HG02840 (cell line): ENCODE data around the gene SLC30A3.

ENCODE experiments used
- ATAC-seq: cut with Tn5 transposase; IDR thresholded peaks from one replicate; pipeline ENCODE4 v1.9.1; 2021; ENCODE audit warnings: mild to moderate bottlenecking, moderate library complexity, moderate number of reproducible peaks; ENCODE audit not compliant: unreplicated experiment, low FRiP score

Gene SLC30A3

GRCh38 chr2:27261926-27262298 lies 935 bp downstream of the SLC30A3 start:
- no peak for ATAC-seq

- no peak for ATAC-seq
These were observed 1.5 kb downstream of the SLC30A3 start for GRCh38 chr2:27261241-27261925.

- no peak for ATAC-seq
These were observed 4.8 kb downstream of the SLC30A3 start for GRCh38 chr2:27258051-27258450.

- ATAC-seq: no peak
These were observed 5.9 kb downstream of the SLC30A3 start for GRCh38 chr2:27256855-27257454.

- ATAC-seq: no peak
These were observed 7.2 kb downstream of the SLC30A3 start for GRCh38 chr2:27255660-27256059.

GRCh38 chr2:27255187-27255586 lies 7.7 kb downstream of the SLC30A3 start:
- ATAC-seq: no peak

GRCh38 chr2:27251766-27252165 lies 11.1 kb downstream of the SLC30A3 start:
- ATAC-seq: no peak

- no peak for ATAC-seq
These were observed 12.0 kb downstream of the SLC30A3 start for GRCh38 chr2:27250652-27251379.

GRCh38 chr2:27249891-27250651 lies 12.8 kb downstream of the SLC30A3 start:
- no peak for ATAC-seq

- ATAC-seq: no peak
These were observed 13.5 kb downstream of the SLC30A3 start for GRCh38 chr2:27249159-27249890.

GRCh38 chr2:27247893-27248292 lies 15.0 kb downstream of the SLC30A3 start:
- ATAC-seq: no peak

- ATAC-seq: no peak
These were observed 17.2 kb downstream of the SLC30A3 start for GRCh38 chr2:27245626-27246025.

GRCh38 chr2:27245116-27245515 lies 17.7 kb downstream of the SLC30A3 start:
- no peak for ATAC-seq

GRCh38 chr2:27243391-27244130 lies 19.3 kb downstream of the SLC30A3 start:
- no peak for ATAC-seq

GRCh38 chr2:27242614-27242951 lies 20.3 kb downstream of the SLC30A3 start:
- no peak for ATAC-seq

GRCh38 chr2:27241761-27242613 lies 20.9 kb downstream of the SLC30A3 start:
- ATAC-seq: no peak

- no peak for ATAC-seq
These were observed 22.4 kb downstream of the SLC30A3 start for GRCh38 chr2:27240406-27240805.

- no peak for ATAC-seq
These were observed 23.9 kb downstream of the SLC30A3 start for GRCh38 chr2:27238976-27239375.
